HL-60 (cell line): ENCODE measurements around the gene DCAF15.

ENCODE experiments used
- DNase-seq, 2 experiments: peaks; one replicate each; pipeline ENCODE4 v3.0.0-alpha.2; 2010 to 2020; ENCODE audit warnings: low read depth in 1 of 2, low spot score in 1 of 2
- H3K27ac ChIP-seq: fragments of 250-450 bp; sonication (Bioruptor Pico); replicated peaks from 2 replicates; pipeline ENCODE4 v1.5.1; 2020; ENCODE audit warnings: mild to moderate bottlenecking, moderate library complexity
- H3K27me3 ChIP-seq: fragments of 250-450 bp; sonication (Bioruptor Pico); 2 replicates; pipeline ENCODE4 v1.5.1; 2021; ENCODE audit warnings: mild to moderate bottlenecking, moderate library complexity; ENCODE audit not compliant: insufficient read depth, poor library complexity, severe bottlenecking
- H3K4me3 ChIP-seq: replicated peaks from 2 replicates; pipeline ENCODE4 v1.5.1; 2011; ENCODE audit warnings: mild to moderate bottlenecking, control low read depth, low read length; ENCODE audit not compliant: insufficient read depth
- CTCF ChIP-seq: IDR thresholded peaks from one replicate; pipeline ENCODE4 v1.5.1; 2011; ENCODE audit warnings: low read length, control low read depth, inconsistent platforms; ENCODE audit not compliant: insufficient read depth
- GABPA ChIP-seq: IDR thresholded peaks from 2 replicates; pipeline ENCODE4 v1.6.1; 2012; ENCODE audit warnings: low read depth
- POLR2AphosphoS5 ChIP-seq: IDR thresholded peaks from 2 replicates; pipeline ENCODE4 v1.6.1; 2012; ENCODE audit warnings: low read depth
- REST ChIP-seq: IDR thresholded peaks from 2 replicates; pipeline ENCODE4 v1.6.1; 2012; ENCODE audit warnings: low read depth; ENCODE audit not compliant: insufficient replicate concordance
- SPI1 ChIP-seq: IDR thresholded peaks from 2 replicates; pipeline ENCODE4 v1.6.1; 2012; ENCODE audit warnings: low read depth, mild to moderate bottlenecking, borderline replicate concordance

DCAF15 gene

GRCh38 chr19:13932149-13932637, 20.1 kb upstream of the DCAF15 start:
- Histone ChIP-seq H3K27ac (no peak overlapping the region), H3K27me3 (no peaks in the 10 kb centered on the region), H3K4me3 (no peak overlapping the region)
- DNase-seq: no peak
- TF ChIP-seq SPI1: no peak
- no peak for TF ChIP-seq GABPA
- TF ChIP-seq CTCF: no peak
- no peak for TF ChIP-seq REST
- no peak for TF ChIP-seq POLR2AphosphoS5

- no peaks in the 10 kb centered on the region for H3K27me3 ChIP-seq
- no peak overlapping the region for H3K27ac ChIP-seq
- no peak overlapping the region for H3K4me3 ChIP-seq
- no peak for DNase-seq
- no peak for TF ChIP-seq SPI1
- TF ChIP-seq CTCF: no peak
- TF ChIP-seq REST: no peak
Measured at GRCh38 chr19:13932911-13933393, 19.4 kb upstream of the DCAF15 start.

- no peak for DNase-seq
- H3K27me3 ChIP-seq: no peaks in the 10 kb centered on the region
- no peak for TF ChIP-seq GABPA
- no peak for TF ChIP-seq REST
- no peak for TF ChIP-seq POLR2AphosphoS5
- TF ChIP-seq CTCF: no peak
- no peak for TF ChIP-seq SPI1
- H3K4me3 ChIP-seq: no peak overlapping the region
- H3K27ac ChIP-seq: no peak overlapping the region
Measured at GRCh38 chr19:13934785-13935109, 17.6 kb upstream of the DCAF15 start.
